GM18520 (cell line): Measurements from ENCODE around the gene GINS3.

Source experiments
- ATAC-seq: cut with Tn5 transposase; IDR thresholded peaks from one replicate; pipeline ENCODE4 v1.9.1; 2021; ENCODE audit not compliant: unreplicated experiment

GINS3 gene

GRCh38 chr16:58392215-58393137 lies at the start of gene GINS3:
GINS3 (plus strand) TSS chr16:58392471; CDS start chr16:58392602, 131 bp downstream.
- peak; percentile 91 for ATAC-seq

GRCh38 chr16:58343562-58343961 lies 48.7 kb upstream of the GINS3 start:
- no peak for ATAC-seq

- no peak for ATAC-seq
Measured at GRCh38 chr16:58345574-58346354, 46.5 kb upstream of the GINS3 start.

- no peak for ATAC-seq
Measured at GRCh38 chr16:58346831-58347371, 45.4 kb upstream of the GINS3 start.

GRCh38 chr16:58348986-58349385 lies 43.3 kb upstream of the GINS3 start:
- no peak for ATAC-seq

- ATAC-seq = no peak
Measured at GRCh38 chr16:58352690-58353089, 39.6 kb upstream of the GINS3 start.

- ATAC-seq = no peak
Measured at GRCh38 chr16:58360041-58360634, 32.1 kb upstream of the GINS3 start.

GRCh38 chr16:58361726-58362125 lies 30.5 kb upstream of the GINS3 start:
- no peak for ATAC-seq

- no peak for ATAC-seq
Measured at GRCh38 chr16:58363746-58364393, 28.4 kb upstream of the GINS3 start.

GRCh38 chr16:58365623-58366022 lies 26.6 kb upstream of the GINS3 start:
- no peak for ATAC-seq

- ATAC-seq = peak; percentile 57
Measured at GRCh38 chr16:58366247-58367031, 25.8 kb upstream of the GINS3 start.

GRCh38 chr16:58367252-58367651 lies 25.0 kb upstream of the GINS3 start:
- ATAC-seq = no peak

- ATAC-seq = no peak
Measured at GRCh38 chr16:58371841-58372240, 20.4 kb upstream of the GINS3 start.

- ATAC-seq = no peak
Measured at GRCh38 chr16:58375386-58375785, 16.9 kb upstream of the GINS3 start.

- no peak for ATAC-seq
Measured at GRCh38 chr16:58377932-58378331, 14.3 kb upstream of the GINS3 start.

GRCh38 chr16:58378401-58378800 lies 13.9 kb upstream of the GINS3 start:
- ATAC-seq = no peak

- ATAC-seq = no peak
Measured at GRCh38 chr16:58379736-58380135, 12.5 kb upstream of the GINS3 start.

- no peak for ATAC-seq
Measured at GRCh38 chr16:58381661-58382060, 10.6 kb upstream of the GINS3 start.

- ATAC-seq = no peak
Measured at GRCh38 chr16:58384437-58385055, 7.7 kb upstream of the GINS3 start.
